ENCODE results near the gene NOL4L.
"Not testable (repeated sequence)": the region's sequence is repeated elsewhere in the genome, so short reads cannot be mapped to it uniquely, and the experiment has no call there.

Gene NOL4L

DNA sequence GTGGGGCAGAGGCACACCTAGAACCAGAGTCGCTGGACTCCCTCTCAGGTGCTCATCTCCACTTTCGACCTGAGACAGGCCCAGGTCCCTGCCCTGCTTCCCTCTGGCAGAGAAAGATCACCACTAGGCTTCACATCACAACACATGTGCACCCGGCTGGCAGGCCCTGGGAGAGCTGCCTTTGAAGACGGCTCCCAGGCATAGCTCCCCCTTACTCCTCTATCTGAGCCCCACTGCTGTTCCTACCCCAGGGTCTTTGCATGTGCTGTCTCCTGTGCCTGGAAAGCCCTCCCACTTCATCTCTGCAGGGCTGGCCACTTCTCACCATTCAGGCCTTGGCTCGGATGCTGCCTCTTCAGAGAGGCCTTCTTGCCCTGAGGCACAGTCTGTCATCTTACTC, 89.2 kb downstream of the NOL4L start:
- Histone ChIP-seq H3K36me3 (ENCODE audit: control insufficient read depth, insufficient read depth, low read length) (no peaks in the 10 kb centered on the region), H3K4me3 (ENCODE audit: low read depth, low read length) (no peak overlapping the region)

DNA sequence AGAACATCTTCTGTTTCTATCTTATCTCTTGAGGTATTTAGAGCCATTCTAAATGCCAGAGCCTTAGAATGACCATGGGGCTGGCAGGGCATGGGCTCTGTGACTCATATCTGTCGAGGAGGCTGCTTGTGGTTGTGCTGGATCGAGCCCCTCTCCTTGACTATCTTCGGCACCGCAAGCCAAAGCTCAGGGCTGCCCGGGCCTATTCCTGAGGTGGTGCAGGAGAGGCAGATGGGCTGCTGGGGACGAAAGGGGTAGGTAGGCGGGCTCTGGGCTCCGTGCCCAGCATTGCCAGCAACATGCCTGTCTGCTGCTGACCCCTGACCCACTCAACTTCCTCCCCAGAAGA, 89.9 kb downstream of the NOL4L start:
- Histone ChIP-seq H3K4me1 (ENCODE audit: control insufficient read depth, insufficient read depth, low read length) (peaks cover 10% of the 10 kb centered on the region; the same call in 1 of the 2 replicates), H3K9ac (ENCODE audit: low read depth, low read length) (no peak overlapping the region), H3K36me3 (ENCODE audit: control insufficient read depth, insufficient read depth, low read length) (no peaks in the 10 kb centered on the region), H3K27ac (ENCODE audit: low read depth, low read length) (no peak overlapping the region), H3K9me3 (ENCODE audit: control insufficient read depth, insufficient read depth, low read length) (no peaks in the 10 kb centered on the region), H3K27me3 (ENCODE audit: control insufficient read depth, insufficient read depth, low read length) (no peaks in the 10 kb centered on the region), H3K4me3 (ENCODE audit: low read depth, low read length) (no peak overlapping the region)

More for the DNA sequence above, 89.2 kb downstream of the NOL4L start:
- Histone ChIP-seq H3K4me1 (ENCODE audit: control insufficient read depth, insufficient read depth, low read length) (peaks cover 10% of the 10 kb centered on the region; the same call in 1 of the 2 replicates), H3K27ac (ENCODE audit: low read depth, low read length) (no peak overlapping the region), H3K27me3 (ENCODE audit: control insufficient read depth, insufficient read depth, low read length) (no peaks in the 10 kb centered on the region), H3K9me3 (ENCODE audit: control insufficient read depth, insufficient read depth, low read length) (no peaks in the 10 kb centered on the region), H3K9ac (ENCODE audit: low read depth, low read length) (no peak overlapping the region)

DNA sequence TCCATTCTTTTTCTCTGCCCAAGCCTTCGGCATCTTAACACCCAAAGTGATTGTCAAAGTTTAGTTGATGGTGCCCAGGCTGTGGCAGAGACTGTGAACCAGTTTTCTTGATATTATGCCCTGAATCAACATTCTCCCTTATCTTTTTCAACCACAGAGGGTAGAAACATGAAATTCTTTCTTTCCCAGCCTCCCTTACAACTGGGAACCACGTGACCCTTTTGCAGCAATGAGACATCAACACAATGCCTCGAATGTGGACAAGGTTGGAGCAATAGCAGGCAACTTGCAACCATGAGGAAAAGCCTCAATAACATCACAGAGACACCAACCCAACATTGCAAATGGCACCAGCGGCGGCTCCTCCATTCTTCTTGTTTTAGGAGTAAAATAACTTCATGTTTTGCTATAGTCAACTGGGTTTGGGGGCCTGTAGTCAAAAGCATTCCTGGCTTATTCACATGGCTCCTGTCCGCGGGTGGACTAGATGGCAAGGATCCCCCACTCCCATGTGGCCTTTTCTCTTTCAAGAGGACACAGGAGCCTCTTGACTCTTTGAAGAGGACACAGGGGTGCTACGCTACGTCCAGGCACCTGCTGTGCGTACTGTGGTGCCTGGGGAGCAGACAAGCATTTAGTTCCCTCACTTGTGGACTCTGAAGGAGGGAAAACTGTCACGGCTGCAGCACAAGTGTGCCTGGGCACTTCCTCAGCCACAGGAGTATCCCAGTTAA, 90.5 kb downstream of the NOL4L start:
- Histone ChIP-seq H3K4me3 (ENCODE audit: low read depth, low read length) (no peak overlapping the region), H3K27ac (ENCODE audit: low read depth, low read length) (no peak overlapping the region), H3K27me3 (ENCODE audit: control insufficient read depth, insufficient read depth, low read length) (no peaks in the 10 kb centered on the region), H3K9ac (ENCODE audit: low read depth, low read length) (no peak overlapping the region), H3K4me1 (ENCODE audit: control insufficient read depth, insufficient read depth, low read length) (peaks cover 10% of the 10 kb centered on the region; the same call in 1 of the 2 replicates), H3K9me3 (ENCODE audit: control insufficient read depth, insufficient read depth, low read length) (no peaks in the 10 kb centered on the region), H3K36me3 (ENCODE audit: control insufficient read depth, insufficient read depth, low read length) (no peaks in the 10 kb centered on the region)

DNA sequence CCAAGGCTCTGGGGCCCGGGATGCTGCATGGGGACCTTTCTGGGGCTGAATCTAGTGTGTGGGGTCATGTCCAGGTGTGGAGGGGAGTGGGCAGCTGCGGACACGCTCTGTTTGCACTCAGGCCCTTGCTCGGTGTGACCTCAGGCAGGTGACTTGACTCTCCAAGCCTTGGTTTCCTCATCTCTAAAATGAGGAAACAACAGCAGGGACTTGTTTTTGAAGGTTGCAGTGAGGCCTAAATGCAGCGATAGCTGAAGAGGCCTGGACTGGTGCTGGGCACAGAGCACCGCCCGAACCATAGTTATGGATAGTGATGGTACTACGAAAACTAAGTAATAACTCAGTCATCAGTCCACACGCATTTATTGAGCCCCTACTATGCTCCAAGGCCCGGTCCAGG, 91.8 kb downstream of the NOL4L start:
- H3K27me3 ChIP-seq (ENCODE audit: control insufficient read depth, insufficient read depth, low read length), result no peaks in the 10 kb centered on the region
- no peak overlapping the region for H3K27ac ChIP-seq (ENCODE audit: low read depth, low read length)
- H3K4me1 ChIP-seq (ENCODE audit: control insufficient read depth, insufficient read depth, low read length), result peaks cover 10% of the 10 kb centered on the region; the same call in 1 of the 2 replicates
- H3K36me3 ChIP-seq (ENCODE audit: control insufficient read depth, insufficient read depth, low read length), result no peaks in the 10 kb centered on the region
- no peaks in the 10 kb centered on the region for H3K9me3 ChIP-seq (ENCODE audit: control insufficient read depth, insufficient read depth, low read length)
- no peak overlapping the region for H3K9ac ChIP-seq (ENCODE audit: low read depth, low read length)
- H3K4me3 ChIP-seq (ENCODE audit: low read depth, low read length), result no peak overlapping the region

DNA sequence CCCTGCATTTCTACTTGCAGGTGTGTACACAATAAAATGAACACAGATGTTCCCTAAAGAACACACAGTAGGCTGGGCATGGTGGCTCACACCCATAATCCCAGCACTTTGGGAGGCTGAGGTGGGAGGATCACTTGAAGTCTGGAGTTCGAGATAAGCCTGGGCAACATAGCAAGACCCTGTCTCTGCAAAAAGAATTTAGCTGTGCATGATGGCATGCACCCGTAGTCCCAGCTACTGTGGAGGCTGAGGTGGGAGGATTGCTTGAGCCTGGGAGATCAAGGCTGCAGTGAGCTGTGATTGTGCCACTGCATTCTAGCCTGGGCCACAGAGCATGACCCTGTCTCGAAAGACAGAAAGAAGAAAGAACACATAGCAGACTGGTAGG, 93.4 kb downstream of the NOL4L start:
- H3K36me3 ChIP-seq (ENCODE audit: control insufficient read depth, insufficient read depth, low read length); H3K4me3 ChIP-seq (ENCODE audit: low read depth, low read length); H3K4me1 ChIP-seq (ENCODE audit: control insufficient read depth, insufficient read depth, low read length); H3K27me3 ChIP-seq (ENCODE audit: control insufficient read depth, insufficient read depth, low read length); H3K9me3 ChIP-seq (ENCODE audit: control insufficient read depth, insufficient read depth, low read length); H3K9ac ChIP-seq (ENCODE audit: low read depth, low read length); H3K27ac ChIP-seq (ENCODE audit: low read depth, low read length): not testable (repeated sequence)

DNA sequence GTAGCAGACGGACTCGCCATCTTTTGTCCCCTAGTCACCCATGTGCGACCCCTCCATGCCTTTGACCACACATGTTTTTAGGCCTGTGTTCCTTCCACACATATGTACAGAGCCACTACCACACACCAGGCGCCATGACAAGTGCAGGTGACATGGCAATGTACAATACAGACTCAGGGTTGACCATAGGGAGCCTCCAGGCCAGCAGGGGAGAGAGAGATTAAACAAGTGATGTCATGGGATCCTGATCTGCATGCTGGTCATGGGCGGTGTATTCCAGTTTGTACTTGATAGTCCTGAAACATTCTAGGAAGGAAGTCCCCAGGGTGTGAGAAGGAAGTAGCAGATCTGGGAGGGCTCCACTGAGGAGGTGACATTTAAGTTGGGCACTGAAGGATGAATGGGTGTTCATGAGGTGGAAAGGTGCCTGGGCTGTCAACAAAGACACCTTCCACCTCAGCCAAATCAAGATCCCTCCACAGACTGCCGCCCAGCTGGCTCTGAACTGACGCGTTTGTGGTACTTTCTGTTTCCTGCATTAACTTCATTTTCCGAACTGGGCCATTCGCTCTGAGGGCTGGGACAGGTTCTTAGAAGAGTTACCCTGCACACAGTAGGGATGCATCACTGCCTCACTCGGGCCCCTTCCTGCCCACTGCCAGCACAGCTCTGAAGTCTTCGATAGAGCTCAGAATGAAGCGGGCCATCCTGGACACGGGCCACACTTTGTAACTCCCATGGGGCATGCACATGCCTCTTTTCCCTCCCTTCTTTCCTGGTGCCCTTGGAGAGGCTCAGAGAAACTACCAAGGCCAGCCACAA, 94.0 kb downstream of the NOL4L start:
- no peaks in the 10 kb centered on the region for H3K9me3 ChIP-seq (ENCODE audit: control insufficient read depth, insufficient read depth, low read length)
- H3K36me3 ChIP-seq (ENCODE audit: control insufficient read depth, insufficient read depth, low read length), result no peaks in the 10 kb centered on the region
- no peak overlapping the region for H3K27ac ChIP-seq (ENCODE audit: low read depth, low read length)
- H3K27me3 ChIP-seq (ENCODE audit: control insufficient read depth, insufficient read depth, low read length), result no peaks in the 10 kb centered on the region; the same call in 1 of the 2 replicates
- no peak overlapping the region for H3K9ac ChIP-seq (ENCODE audit: low read depth, low read length)
- H3K4me1 ChIP-seq (ENCODE audit: control insufficient read depth, insufficient read depth, low read length), result no peaks in the 10 kb centered on the region
- no peak overlapping the region for H3K4me3 ChIP-seq (ENCODE audit: low read depth, low read length)

DNA sequence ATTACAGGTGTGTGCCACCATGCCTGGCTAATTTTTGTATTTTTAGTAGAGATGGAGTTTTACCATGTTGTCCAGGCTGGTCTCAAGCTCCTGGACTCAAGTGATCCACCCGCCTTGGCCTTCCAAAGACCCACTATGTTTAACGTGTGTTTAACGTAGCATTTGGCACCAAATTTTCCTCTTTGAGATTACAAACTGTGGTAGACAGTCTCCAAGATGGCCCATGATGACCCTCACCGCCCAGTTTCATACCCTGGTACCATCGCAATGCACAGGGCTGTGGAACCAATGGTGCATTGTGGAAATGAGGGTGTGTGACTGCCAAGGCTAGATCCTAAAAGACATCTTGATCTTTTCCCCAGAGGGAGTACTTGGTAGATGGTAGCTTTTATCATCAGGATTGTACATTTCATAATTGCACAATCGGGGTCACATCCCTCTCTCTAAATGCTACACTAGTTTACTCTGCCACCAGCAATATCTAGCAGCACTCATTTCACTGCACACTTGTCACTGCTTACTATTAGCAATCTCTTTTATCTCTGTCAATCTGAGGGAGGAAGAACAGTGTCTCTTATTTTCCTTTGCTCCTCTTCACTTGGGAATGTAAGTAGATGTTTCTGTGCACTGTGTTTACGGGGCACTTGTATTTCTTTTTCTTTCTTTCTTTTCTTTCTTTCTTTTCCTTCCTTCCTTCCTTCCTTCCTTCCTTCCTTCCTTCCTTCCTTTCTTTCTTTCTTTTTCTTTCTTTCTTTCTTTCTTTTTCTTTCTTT, 96.9 kb downstream of the NOL4L start:
- Histone ChIP-seq H3K36me3 (ENCODE audit: control insufficient read depth, insufficient read depth, low read length) (no peaks in the 10 kb centered on the region), H3K27ac (ENCODE audit: low read depth, low read length) (no peak overlapping the region), H3K4me3 (ENCODE audit: low read depth, low read length) (no peak overlapping the region), H3K27me3 (ENCODE audit: control insufficient read depth, insufficient read depth, low read length) (no peaks in the 10 kb centered on the region; the same call in 1 of the 2 replicates), H3K9ac (ENCODE audit: low read depth, low read length) (no peak overlapping the region), H3K4me1 (ENCODE audit: control insufficient read depth, insufficient read depth, low read length) (peaks cover 3% of the 10 kb centered on the region; the same call in 1 of the 2 replicates), H3K9me3 (ENCODE audit: control insufficient read depth, insufficient read depth, low read length) (no peaks in the 10 kb centered on the region)

DNA sequence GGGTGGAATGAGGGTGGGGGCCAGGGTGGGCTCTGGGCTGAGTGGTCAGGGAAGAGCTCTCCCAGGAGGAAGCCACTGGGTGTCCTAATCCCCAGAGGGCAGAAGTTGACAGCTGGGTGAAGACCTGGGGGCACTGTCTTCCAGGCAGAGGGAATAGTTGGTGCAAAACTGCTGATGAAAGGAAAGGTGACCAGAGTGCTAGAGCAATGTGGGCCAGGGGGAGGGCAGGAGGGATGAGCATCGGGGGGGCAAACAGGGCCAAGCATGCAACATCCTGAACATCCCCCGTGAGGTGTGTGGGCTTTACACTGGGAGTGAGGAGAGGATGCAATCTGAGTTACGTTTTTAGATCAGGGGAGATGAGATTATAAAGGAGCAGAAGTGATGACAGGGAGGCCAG, 97.8 kb downstream of the NOL4L start:
- Histone ChIP-seq H3K4me3 (ENCODE audit: low read depth, low read length) (no peak overlapping the region), H3K9ac (ENCODE audit: low read depth, low read length) (no peak overlapping the region), H3K4me1 (ENCODE audit: control insufficient read depth, insufficient read depth, low read length) (peaks cover 3% of the 10 kb centered on the region; the same call in 1 of the 2 replicates), H3K27ac (ENCODE audit: low read depth, low read length) (no peak overlapping the region), H3K36me3 (ENCODE audit: control insufficient read depth, insufficient read depth, low read length) (no peaks in the 10 kb centered on the region), H3K9me3 (ENCODE audit: control insufficient read depth, insufficient read depth, low read length) (no peaks in the 10 kb centered on the region), H3K27me3 (ENCODE audit: control insufficient read depth, insufficient read depth, low read length) (no peaks in the 10 kb centered on the region; the same call in 1 of the 2 replicates)

DNA sequence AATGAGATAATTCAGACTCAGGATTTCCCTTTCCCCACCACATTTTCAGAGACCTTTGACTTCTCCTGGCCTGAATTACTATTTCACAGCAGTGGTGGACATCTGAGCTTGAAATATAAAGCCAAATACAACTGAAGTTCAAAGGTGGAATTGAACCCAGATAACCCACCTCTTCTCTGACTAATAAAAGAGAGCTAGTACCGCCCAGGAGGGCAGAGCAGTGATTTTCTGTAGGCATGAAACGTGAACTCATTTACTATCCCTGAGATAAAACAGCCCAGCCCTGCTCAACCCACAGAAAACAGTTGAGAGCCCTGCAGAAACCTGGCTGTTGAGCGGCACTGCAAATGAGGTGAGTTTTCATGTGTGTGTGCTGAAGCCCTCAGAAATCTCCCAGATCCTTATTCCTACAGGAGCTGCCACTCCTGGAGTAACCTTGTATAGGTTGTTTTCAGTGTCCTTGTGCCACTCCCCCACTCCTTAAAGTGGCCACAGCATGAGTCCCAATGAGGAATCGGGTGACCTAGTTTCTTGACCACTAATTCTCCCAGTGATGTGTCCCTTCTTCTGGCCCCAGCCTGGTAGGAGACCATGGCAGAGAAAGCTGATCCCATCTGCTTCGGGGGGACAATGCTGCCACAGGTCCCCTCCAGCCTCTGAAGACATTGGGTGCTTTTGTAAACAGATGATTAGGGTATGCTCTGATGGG, 99.2 kb downstream of the NOL4L start:
- H3K36me3 ChIP-seq (ENCODE audit: control insufficient read depth, insufficient read depth, low read length), result no peaks in the 10 kb centered on the region
- no peak overlapping the region for H3K9ac ChIP-seq (ENCODE audit: low read depth, low read length)
- no peaks in the 10 kb centered on the region; the same call in 1 of the 2 replicates for H3K27me3 ChIP-seq (ENCODE audit: control insufficient read depth, insufficient read depth, low read length)
- no peak overlapping the region for H3K4me3 ChIP-seq (ENCODE audit: low read depth, low read length)
- H3K4me1 ChIP-seq (ENCODE audit: control insufficient read depth, insufficient read depth, low read length), result peaks cover 14% of the 10 kb centered on the region
- no peaks in the 10 kb centered on the region for H3K9me3 ChIP-seq (ENCODE audit: control insufficient read depth, insufficient read depth, low read length)
- no peak overlapping the region for H3K27ac ChIP-seq (ENCODE audit: low read depth, low read length)

DNA sequence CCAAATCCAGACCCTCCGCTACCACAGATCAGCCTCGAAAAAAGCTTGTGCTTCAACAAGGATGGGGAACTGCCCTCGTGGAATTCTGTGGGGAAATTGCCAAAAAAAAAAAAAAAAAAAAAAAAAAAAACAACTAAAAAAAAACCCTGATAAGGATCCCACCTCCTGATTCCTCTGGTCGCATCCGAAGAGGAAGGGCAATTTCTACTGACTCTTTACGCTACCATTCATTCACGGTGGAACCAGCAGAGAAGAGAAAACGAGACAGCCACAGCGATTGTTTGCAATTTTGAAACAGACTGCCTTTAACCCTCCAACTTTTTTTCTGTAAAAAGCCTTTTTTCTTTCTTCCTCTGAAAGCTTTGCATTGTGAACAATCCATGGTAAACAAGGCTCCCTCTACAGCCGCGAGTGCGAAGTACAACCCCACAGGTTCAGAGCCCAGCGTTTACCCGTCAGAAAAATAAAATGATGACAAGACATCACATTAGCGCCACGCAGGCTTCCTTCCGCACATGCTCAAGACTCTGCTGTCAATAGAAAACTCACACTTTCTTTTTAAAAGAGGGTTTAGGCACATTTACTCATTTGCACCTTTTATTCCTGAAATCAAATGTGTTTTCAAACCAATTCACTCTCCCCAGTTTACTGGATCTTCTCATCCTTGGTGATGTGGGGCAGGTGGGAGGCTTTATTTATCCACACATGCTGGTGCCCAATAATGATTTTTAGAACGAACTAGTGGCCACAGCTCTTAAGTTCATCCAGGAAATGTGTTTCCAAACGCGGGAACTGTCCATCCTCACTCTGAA, 100.0 kb downstream of the NOL4L start:
- peaks cover 20% of the 10 kb centered on the region for H3K4me1 ChIP-seq (ENCODE audit: control insufficient read depth, insufficient read depth, low read length)
- H3K27me3 ChIP-seq (ENCODE audit: control insufficient read depth, insufficient read depth, low read length), result no peaks in the 10 kb centered on the region; the same call in 1 of the 2 replicates
- no peaks in the 10 kb centered on the region for H3K9me3 ChIP-seq (ENCODE audit: control insufficient read depth, insufficient read depth, low read length)
- peak overlapping the region; percentile 66 for H3K4me3 ChIP-seq (ENCODE audit: low read depth, low read length)
- H3K9ac ChIP-seq (ENCODE audit: low read depth, low read length), result peak overlapping the region; percentile 58
- peak overlapping the region; percentile 80 for H3K27ac ChIP-seq (ENCODE audit: low read depth, low read length)
- H3K36me3 ChIP-seq (ENCODE audit: control insufficient read depth, insufficient read depth, low read length), result no peaks in the 10 kb centered on the region

Measured in HUES48 (cell line).